ENCODE data around the gene NBPF26.
"Not testable (repeated sequence)": the region's sequence is repeated elsewhere in the genome, so short reads cannot be mapped to it uniquely, and the experiment has no call there.

DNA sequence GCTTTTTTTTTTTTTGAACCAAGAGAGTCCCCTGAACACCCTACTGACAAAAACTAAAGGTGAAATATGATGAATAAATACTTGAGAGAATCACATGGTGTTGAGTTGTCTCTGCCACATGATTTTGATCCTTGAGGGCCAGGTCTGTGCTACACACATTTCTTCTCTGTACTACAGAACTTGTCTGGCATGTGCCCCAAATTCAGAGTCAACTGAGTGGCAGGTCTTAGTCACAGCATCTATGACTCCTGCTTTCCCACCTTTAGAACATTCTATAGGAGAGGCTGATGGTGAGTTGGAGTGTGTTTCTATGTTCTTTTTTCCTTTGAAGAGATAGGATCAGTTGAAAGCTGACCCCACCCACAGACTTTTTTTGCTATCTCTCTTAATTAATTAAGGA is 5.1 kb downstream of the NBPF26 start:
- TF ChIP-seq, protein P1, sequence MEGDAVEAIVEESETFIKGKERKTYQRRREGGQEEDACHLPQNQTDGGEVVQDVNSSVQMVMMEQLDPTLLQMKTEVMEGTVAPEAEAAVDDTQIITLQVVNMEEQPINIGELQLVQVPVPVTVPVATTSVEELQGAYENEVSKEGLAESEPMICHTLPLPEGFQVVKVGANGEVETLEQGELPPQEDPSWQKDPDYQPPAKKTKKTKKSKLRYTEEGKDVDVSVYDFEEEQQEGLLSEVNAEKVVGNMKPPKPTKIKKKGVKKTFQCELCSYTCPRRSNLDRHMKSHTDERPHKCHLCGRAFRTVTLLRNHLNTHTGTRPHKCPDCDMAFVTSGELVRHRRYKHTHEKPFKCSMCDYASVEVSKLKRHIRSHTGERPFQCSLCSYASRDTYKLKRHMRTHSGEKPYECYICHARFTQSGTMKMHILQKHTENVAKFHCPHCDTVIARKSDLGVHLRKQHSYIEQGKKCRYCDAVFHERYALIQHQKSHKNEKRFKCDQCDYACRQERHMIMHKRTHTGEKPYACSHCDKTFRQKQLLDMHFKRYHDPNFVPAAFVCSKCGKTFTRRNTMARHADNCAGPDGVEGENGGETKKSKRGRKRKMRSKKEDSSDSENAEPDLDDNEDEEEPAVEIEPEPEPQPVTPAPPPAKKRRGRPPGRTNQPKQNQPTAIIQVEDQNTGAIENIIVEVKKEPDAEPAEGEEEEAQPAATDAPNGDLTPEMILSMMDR (IDR thresholded peaks at IDR 0.05; ENCODE audit: low read depth, low read length) = not testable (repeated sequence)
- TF ChIP-seq EZH2phosphoT487 (IDR thresholded peaks at IDR 0.05; ENCODE audit: low read depth) = not testable (repeated sequence)
